Measurements from ENCODE around the gene UBL7. TPM values are rescaled to one million over a fixed set of nuclear protein-coding genes. Genes with fewer than 3 reads are reported as not detected.

The UBL7 gene
- polyA plus RNA-seq, 1 donor from 2014 or later, result 70.7 TPM

GRCh38 chr15:74453925-74454763, 6.8 kb downstream of the UBL7 start (continued):
- TF ChIP-seq CTCF (IDR thresholded peaks at IDR 0.05; ENCODE audit: poor library complexity, severe bottlenecking), result no peak
- TF ChIP-seq MXI1 (conservative IDR thresholded peaks at IDR 0.05; ENCODE audit: poor library complexity, severe bottlenecking), result no peak

- no peaks in the 10 kb centered on the region for H3F3A ChIP-seq (ENCODE audit: insufficient read depth, low read length, poor library complexity, severe bottlenecking)
- no peaks in the 10 kb centered on the region for H3K27me3 ChIP-seq (ENCODE audit: insufficient read depth, low read depth, low read length)
- H3K79me2 ChIP-seq (replicated peaks; ENCODE audit: insufficient read depth, low read length), result no peaks in the 10 kb centered on the region
- H3K9me3 ChIP-seq (ENCODE audit: low read length), result no peaks in the 10 kb centered on the region
- TF ChIP-seq CTCF (IDR thresholded peaks at IDR 0.05; ENCODE audit: poor library complexity, severe bottlenecking) (no peak), TAF1 (IDR thresholded peaks at IDR 0.05; ENCODE audit: low read depth) (no peak), MXI1 (conservative IDR thresholded peaks at IDR 0.05; ENCODE audit: poor library complexity, severe bottlenecking) (no peak), EP300 (conservative IDR thresholded peaks at IDR 0.05; ENCODE audit: poor library complexity, severe bottlenecking) (no peak), EZH2 (IDR thresholded peaks at IDR 0.05; ENCODE audit: borderline replicate concordance, insufficient read depth, low read length, poor library complexity, severe bottlenecking) (no peak), SMC3 (conservative IDR thresholded peaks at IDR 0.05; ENCODE audit: poor library complexity) (no peak), REST (IDR thresholded peaks at IDR 0.05; ENCODE audit: borderline replicate concordance) (no peak)
- no peaks in the 10 kb centered on the region for H3K9me2 ChIP-seq (ENCODE audit: insufficient read depth, low read length)
- no peaks in the 10 kb centered on the region for H4K20me1 ChIP-seq (ENCODE audit: insufficient read depth)
- no peaks in the 10 kb centered on the region for H3K36me3 ChIP-seq (ENCODE audit: insufficient read depth, low read length)
- no peak overlapping the region for H2AFZ ChIP-seq (ENCODE audit: low read depth, low read length)
- H3K4me3 ChIP-seq (ENCODE audit: low read length), result no peak overlapping the region
- H3K4me2 ChIP-seq (ENCODE audit: low read length), result no peak overlapping the region
- H3K27ac ChIP-seq (ENCODE audit: low read length), result no peak overlapping the region
- no peak overlapping the region for H3K9ac ChIP-seq (ENCODE audit: low read length)
These were observed 8.8 kb downstream of the UBL7 start for GRCh38 chr15:74451861-74452835.

All from neural cell (in vitro differentiated cells).